ENCODE data around the gene BRIP1. TPM values are rescaled to one million over a fixed set of nuclear protein-coding genes. Genes with fewer than 3 reads are reported as not detected.

The BRIP1 gene
- total RNA-seq, 4 donors from 2014 or later: 0.13 to 0.42 (median 0.31) TPM

GRCh38 chr17:61701334-61701733 lies 162.0 kb downstream of the BRIP1 start:
- H3K36me3 ChIP-seq: no peaks in the 10 kb centered on the region
- no peak overlapping the region for H3K27ac ChIP-seq (replicated peaks in 1 of 4)
- TF ChIP-seq EP300 (IDR thresholded peaks at IDR 0.05) (no peak), POLR2AphosphoS5 (IDR thresholded peaks at IDR 0.05) (no peak), POLR2A (IDR thresholded peaks at IDR 0.05; ENCODE audit: low read depth) (no peak), CTCF (IDR thresholded peaks at IDR 0.05) (no peak)
- peaks cover 0 to 52% (median 35%) of the 10 kb centered on the region in 4 donors for H3K9me3 ChIP-seq
- H3K4me3 ChIP-seq: no peak overlapping the region
- 100% methylated on average over 1 of the region's 1 CpG for WGBS
- no peaks in the 10 kb centered on the region for H3K27me3 ChIP-seq
- no peaks in the 10 kb centered on the region for H3K4me1 ChIP-seq
- intact Hi-C loops (cut with DNase I): no loop called here
- no peak for DNase-seq (ENCODE audit: extremely low spot score)

DNA sequence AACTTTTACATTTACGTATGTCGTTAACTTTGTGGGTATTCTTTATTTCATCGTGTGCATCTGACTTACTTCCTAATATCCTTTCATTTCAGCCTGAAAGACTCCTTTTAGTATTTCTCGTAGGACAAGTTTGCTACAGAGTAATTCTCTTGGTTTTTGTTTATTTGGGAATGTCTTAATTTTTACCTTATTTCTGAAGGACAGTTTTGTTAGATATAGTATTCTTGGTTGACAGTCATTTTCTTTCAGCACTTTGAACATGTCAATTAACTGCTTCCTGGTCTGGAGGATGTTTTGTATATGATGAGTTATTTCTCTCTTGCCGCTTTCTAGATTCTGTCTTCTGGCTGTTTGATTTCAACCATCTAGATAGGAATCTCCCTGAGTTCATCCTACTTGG lies 163.1 kb downstream of the BRIP1 start:
- 99% methylated on average over 5 of the region's 5 CpGs for WGBS
- H3K9me3 ChIP-seq: peaks cover 0 to 52% (median 35%) of the 10 kb centered on the region in 4 donors

DNA sequence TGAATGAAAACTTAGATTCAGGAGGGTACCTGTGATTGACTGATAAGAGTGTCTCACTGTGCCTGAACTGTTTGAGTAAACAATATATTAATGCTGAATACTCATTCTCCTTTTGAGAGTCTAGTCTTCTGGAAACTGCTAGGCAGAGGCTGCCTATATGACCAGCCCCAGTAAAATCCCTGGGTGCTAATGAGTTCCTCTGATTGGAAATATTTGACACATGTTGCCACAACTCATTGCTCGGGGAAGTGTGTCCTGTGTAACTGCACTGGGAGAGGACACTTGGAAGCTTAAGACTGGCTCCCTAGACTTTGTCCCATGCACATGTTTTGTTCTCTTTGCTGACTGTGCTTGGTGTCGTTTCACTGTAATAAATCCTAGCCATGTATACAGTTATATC lies 163.6 kb downstream of the BRIP1 start:
- Histone ChIP-seq H3K36me3 (no peaks in the 10 kb centered on the region), H3K9me3 (peaks cover 0 to 52% (median 35%) of the 10 kb centered on the region in 4 donors), H3K27ac (replicated peaks in 1 of 4) (no peak overlapping the region), H3K4me1 (no peaks in the 10 kb centered on the region), H3K27me3 (no peaks in the 10 kb centered on the region), H3K4me3 (no peak overlapping the region)
- 96% methylated on average over 2 of the region's 2 CpGs for WGBS
- TF ChIP-seq EP300 (IDR thresholded peaks at IDR 0.05) (no peak), POLR2AphosphoS5 (IDR thresholded peaks at IDR 0.05) (no peak), CTCF (IDR thresholded peaks at IDR 0.05) (no peak), POLR2A (IDR thresholded peaks at IDR 0.05; ENCODE audit: low read depth) (no peak)
- intact Hi-C loops (cut with DNase I): no loop called here
- no peak for DNase-seq (ENCODE audit: extremely low spot score)

More for the DNA sequence above, 163.1 kb downstream of the BRIP1 start:
- Histone ChIP-seq H3K27ac (replicated peaks in 1 of 4) (no peak overlapping the region), H3K4me1 (no peaks in the 10 kb centered on the region), H3K36me3 (no peaks in the 10 kb centered on the region), H3K4me3 (no peak overlapping the region), H3K27me3 (no peaks in the 10 kb centered on the region)
- no peak for DNase-seq (ENCODE audit: extremely low spot score)
- intact Hi-C loops (cut with DNase I): no loop called here
- TF ChIP-seq CTCF (IDR thresholded peaks at IDR 0.05) (no peak), POLR2AphosphoS5 (IDR thresholded peaks at IDR 0.05) (no peak), EP300 (IDR thresholded peaks at IDR 0.05) (no peak), POLR2A (IDR thresholded peaks at IDR 0.05; ENCODE audit: low read depth) (no peak)

DNA sequence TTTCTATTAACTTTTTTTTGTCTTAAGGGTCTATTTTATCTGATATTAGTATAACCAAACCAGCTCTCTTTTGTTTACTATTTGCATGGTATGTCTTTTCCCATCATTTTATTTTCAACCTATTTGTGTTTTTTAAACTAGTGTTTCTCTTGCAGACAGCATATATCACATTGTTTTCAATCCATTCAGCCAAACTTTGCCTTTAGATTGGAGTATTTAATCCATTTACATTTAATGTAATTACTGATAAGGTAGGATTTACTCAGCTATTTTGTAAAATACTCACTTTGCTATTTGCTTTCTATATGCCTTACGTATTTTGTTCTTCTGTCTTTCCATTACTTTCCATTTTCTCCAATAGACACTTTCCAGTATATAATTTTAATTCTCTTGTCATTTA lies 164.3 kb downstream of the BRIP1 start:
- Histone ChIP-seq H3K4me3 (no peak overlapping the region), H3K9me3 (peaks cover 0 to 52% (median 35%) of the 10 kb centered on the region in 4 donors), H3K36me3 (no peaks in the 10 kb centered on the region), H3K4me1 (no peaks in the 10 kb centered on the region), H3K27ac (replicated peaks in 1 of 4) (no peak overlapping the region), H3K27me3 (no peaks in the 10 kb centered on the region)
- WGBS: 100% methylated on average over 1 of the region's 1 CpG
- intact Hi-C loops (cut with DNase I): no loop called here
- DNase-seq (ENCODE audit: extremely low spot score): no peak
- TF ChIP-seq POLR2AphosphoS5 (IDR thresholded peaks at IDR 0.05) (no peak), CTCF (IDR thresholded peaks at IDR 0.05) (no peak), EP300 (IDR thresholded peaks at IDR 0.05) (no peak), POLR2A (IDR thresholded peaks at IDR 0.05; ENCODE audit: low read depth) (no peak)

DNA sequence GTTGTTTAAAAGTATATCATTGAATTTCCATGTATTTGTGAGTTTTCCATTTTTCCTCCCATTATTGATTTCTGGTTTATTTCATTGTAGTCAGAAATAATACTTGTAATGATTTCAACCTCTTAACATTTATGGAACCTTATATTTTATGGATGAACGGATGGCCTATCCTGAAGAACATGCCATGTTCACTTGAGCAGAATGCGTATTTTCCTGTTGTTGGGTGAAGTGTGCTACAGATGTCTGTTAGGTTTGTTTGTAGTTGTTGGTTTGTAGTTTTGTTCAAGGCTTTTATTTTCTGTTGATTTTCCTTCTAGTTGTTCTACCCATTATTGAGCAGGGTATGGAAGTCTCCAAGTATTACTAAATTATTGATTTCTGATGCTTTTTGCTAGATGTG lies 165.1 kb downstream of the BRIP1 start:
- Histone ChIP-seq H3K27me3 (no peaks in the 10 kb centered on the region), H3K4me3 (no peak overlapping the region), H3K9me3 (peaks cover 0 to 52% (median 35%) of the 10 kb centered on the region in 4 donors), H3K27ac (replicated peaks in 1 of 4) (no peak overlapping the region), H3K36me3 (no peaks in the 10 kb centered on the region), H3K4me1 (no peaks in the 10 kb centered on the region)
- 98% methylated on average over 2 of the region's 2 CpGs for WGBS
- no peak for DNase-seq (ENCODE audit: extremely low spot score)
- no peak for TF ChIP-seq POLR2AphosphoS5 (IDR thresholded peaks at IDR 0.05)
- no peak for TF ChIP-seq EP300 (IDR thresholded peaks at IDR 0.05)
- no peak for TF ChIP-seq POLR2A (IDR thresholded peaks at IDR 0.05; ENCODE audit: low read depth)
- no peak for TF ChIP-seq CTCF (IDR thresholded peaks at IDR 0.05)
- intact Hi-C loops (cut with DNase I): no loop called here
